CD4-positive, alpha-beta T cell treated with Interferon gamma for 1 hour (primary cell): Measurements from ENCODE around the gene C19orf47.

ENCODE experiments used
- DNase-seq: peaks from one replicate; pipeline ENCODE4 v3.0.0-alpha.2; 2020

Gene C19orf47

GRCh38 chr19:40313229-40313983, 34.8 kb downstream of the C19orf47 start:
- DNase-seq: no peak

DNA sequence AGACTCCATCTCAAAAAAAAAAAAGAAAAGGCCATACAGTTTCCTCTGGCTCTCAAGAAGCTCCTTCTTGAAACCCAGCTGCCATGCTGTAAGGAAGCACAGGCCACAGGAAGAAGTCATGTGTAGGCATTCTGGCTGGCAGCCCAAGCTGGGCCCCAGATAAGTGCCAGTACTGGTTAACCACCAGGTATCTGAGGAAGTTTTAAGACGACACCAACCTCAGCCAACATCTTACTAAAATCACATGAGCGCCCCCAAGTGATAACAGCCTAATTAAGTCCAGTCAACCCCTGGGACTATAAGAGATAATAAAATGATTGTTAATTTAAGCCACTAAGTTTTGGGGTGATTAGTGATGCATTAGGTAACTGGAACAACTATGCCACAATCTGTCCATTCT, 35.7 kb downstream of the C19orf47 start:
- no peak for DNase-seq

GRCh38 chr19:40309666-40310065, 38.5 kb downstream of the C19orf47 start:
- no peak for DNase-seq

- peak; percentile 75 for DNase-seq
Measured at GRCh38 chr19:40305403-40305802, 42.8 kb downstream of the C19orf47 start.

DNA sequence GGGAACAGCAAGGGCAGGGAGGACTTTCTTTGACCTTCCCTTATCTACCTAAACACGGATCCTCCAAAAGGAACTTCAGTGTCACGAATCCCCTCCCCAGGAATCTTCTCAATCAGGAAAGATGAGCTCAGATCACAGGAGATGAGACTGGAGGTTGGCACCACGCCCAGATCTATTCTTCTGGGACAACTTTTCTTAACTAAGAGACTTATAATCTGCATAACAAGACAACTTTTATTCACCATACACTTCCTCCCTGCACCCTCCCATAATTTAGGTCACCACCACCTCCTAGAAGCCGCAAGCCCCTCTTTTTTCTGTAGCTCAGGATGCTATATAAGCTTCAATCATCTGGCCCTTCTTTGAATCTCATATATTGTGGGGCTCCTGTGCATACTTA, 43.9 kb downstream of the C19orf47 start:
- DNase-seq: no peak

DNA sequence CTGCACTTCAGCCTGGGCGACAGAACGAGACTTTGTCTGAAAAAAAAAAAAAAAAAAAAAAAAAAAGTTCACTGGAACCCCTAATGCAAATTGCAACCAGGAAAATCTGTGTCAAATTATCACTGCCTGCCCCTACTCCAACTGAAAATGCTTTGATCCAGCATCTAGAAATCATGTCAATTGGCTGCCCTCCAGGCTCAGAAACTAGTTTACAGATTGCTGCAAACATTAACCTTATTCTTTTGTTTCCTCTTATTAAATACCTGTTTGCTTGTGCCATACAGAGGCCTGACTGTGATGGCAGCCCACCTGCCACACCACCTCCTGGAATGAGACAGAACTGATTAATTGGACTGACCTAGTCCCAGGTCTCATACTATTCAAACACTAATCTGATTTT, 44.4 kb downstream of the C19orf47 start:
- no peak for DNase-seq

GRCh38 chr19:40302224-40303011, 45.8 kb downstream of the C19orf47 start:
- DNase-seq: no peak

DNA sequence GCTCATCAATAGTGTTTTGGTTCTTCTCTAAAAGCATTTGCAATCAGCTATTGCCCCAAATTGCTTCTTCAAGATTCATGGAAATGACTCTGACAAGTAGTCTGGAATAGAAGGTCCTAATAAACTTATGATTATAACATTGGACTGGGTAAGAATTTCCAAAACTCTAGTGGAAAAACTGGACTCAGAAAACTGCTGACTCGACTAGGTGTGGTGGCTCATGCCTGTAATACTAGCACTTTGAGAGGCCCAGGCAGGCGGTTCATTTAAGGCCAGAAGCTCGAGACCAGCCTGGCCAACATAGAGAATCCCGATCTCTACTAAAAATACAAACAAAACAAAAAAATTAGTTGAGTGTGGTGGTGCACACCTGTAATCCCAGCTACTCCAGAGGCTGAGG, 47.5 kb downstream of the C19orf47 start:
- DNase-seq: no peak

- DNase-seq: no peak
Measured at GRCh38 chr19:40298026-40298425, 50.2 kb downstream of the C19orf47 start.

DNA sequence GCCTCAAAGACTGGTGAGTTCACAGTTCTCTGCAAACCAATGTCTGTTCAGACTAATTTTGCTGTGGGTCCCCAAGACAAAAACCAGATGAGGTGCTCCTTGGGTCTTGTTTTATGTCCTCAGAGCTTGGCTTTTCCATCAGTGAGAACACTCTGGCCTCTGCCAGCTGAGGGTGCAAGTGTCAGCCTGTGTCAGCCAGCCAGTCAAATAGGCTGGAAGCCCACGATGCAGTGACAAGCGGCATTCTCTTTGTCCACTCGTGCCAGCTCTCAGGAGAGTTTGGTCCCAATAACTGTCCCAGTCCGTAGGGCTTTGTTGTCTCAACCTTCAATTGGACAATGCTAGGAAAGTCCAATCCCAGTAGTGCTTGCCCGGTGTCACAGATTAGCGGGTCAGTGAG, 53.6 kb downstream of the C19orf47 start:
- no peak for DNase-seq

DNA sequence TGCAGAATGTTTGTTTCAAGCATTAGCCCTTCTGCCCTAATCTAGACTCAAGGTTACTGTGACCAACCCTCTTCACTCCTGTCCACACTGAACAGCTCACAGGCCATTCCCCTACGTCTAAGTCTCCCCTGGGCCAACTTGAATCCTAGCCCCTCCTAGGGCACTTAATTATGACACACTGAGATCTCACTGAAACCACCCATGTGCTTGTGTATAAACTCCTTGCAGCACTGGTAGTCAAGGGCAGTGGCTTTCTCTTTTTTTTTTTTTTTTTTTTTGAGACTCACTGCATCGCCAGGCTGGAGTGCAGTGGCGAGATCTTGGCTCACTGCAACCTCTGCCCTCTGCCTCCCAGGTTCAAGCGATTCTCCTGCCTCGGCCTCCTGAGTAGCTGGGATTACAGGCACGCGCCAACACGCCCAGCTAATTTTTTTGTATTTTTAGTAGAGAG, 61.2 kb downstream of the C19orf47 start:
- DNase-seq: no peak

DNA sequence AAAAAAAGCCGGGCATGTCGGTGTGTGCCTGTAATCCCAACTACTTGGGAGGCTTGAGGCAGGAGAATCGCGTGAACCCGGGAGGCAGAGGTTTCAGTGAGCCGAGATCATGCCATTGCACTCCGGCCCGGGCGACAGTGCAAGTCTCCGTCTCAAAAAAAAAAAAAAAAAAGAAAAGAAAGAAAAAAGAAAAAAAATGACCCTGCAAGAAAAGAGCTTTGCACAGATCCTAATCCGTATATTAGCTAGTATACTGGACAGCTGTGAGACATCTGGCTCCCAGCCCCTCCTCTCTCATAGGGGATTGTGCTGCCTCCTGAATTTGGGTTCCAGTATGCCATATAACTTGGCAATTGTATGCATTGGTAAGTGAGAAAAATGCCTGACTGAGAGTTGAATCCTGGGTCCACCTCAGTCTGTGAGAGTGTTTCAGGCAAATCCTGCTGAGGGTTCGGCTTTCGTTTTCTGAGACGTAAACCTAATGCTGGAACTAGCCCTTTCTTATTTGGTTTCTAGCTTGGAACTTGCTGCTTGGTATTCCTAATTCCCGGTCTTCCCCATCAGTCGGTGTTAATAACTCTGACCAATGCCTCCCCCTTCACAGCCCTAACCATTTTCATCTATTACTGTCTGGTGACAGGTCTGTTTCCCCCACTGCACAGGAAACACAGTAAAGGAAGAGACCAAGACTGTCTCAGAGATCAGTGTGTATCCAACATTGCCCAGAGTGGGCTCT, 61.8 kb downstream of the C19orf47 start:
- no peak for DNase-seq

DNA sequence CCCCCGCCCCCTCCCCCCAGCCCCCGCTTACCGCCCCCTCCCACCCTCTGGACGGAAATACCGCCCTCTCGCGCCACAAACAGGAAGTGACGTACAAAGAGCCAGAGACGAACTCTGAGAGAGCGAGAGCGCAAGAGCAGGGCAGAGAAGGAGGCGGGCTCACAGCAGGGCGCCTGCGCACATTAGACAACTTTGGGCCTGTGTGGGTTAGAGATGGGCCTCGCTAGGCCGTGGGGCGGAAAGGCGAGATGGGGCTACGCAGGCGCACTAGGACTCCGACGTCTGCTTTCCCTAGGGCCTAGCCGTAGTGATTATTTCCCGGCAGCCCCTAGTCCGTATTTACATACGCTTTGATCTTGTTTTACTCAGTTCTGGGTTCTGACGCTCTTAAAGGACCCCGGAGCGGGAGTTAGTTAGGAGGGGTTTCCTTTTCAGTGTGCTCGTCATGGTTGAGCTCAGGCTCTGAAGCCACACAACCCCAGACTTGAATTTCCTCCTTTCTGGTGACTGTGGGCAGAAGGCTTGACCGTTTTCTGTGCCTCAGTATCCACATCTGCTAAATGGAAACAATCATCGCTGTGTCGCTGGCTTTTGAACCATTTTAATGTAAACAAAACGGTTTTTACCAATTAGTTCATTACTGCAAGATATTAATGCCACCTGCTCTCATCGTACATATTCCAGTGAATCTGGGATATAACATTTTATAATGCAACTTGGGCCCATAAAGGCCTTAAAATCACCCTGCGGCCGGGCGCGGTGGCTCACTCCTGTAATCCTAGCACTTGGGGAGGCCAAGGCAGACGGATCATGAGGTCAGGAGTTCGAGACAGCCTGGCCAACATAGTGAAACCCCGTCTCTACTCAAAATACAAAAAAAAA, 62.6 kb downstream of the C19orf47 start:
- DNase-seq: peak; percentile 100

- DNase-seq: peak; percentile 86
Measured at GRCh38 chr19:40284501-40285352, 63.5 kb downstream of the C19orf47 start, which contains the start of gene AKT2. Gene AKT2, minus strand, starts transcription at chr19:40285345. Its CDS starts 20,078 bp downstream, at chr19:40265267.

GRCh38 chr19:40284251-40284500, 64.0 kb downstream of the C19orf47 start:
- no peak for DNase-seq

GRCh38 chr19:40283414-40284250, 64.6 kb downstream of the C19orf47 start:
- DNase-seq: no peak

DNA sequence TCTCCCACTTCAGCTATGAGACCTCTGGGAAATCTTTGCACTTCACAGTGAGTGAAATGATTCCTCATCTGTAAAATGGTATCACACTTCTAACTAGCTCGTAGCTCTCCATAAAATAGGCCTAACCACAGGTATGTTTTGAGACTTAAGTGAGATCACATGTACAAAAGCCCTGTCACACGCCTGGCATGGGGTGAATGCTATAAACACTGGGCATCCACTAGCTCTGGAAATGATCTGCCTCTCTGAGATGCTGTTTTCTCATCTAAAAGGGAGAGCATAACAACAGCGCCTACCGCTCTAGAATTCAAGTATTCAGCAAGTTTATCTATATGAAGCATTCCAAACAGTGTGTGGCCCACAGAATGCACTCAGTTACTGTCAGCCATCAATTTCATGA, 65.3 kb downstream of the C19orf47 start:
- DNase-seq: no peak

GRCh38 chr19:40282209-40282580, 66.0 kb downstream of the C19orf47 start:
- DNase-seq: no peak

GRCh38 chr19:40281381-40282208, 66.6 kb downstream of the C19orf47 start:
- no peak for DNase-seq
